Gastrocnemius medialis (tissue), 4 donors: Measurements from ENCODE around the gene ACTA1. TPM values are rescaled to one million over a fixed set of nuclear protein-coding genes. Genes with fewer than 3 reads are reported as not detected.

ENCODE experiments used
- ATAC-seq, 2 donors: fragments of 150-250 bp; one replicate each; pipeline ENCODE4 v1.9.1; 2016
- DNase-seq, 2 donors: peaks; one replicate each; pipeline ENCODE4 v3.0.0-alpha.2; 2019
- H3K27ac ChIP-seq, 4 donors: fragments of 200-600 bp; sonication (generic); 1 replicate in 1 of 4; 2 replicates in 3 of 4; pipeline ENCODE4 v1.5.1; 2016 to 2018; ENCODE audit warnings: mild to moderate bottlenecking in 2 of 4, moderate library complexity in 1 of 4
- H3K27me3 ChIP-seq, 3 donors: fragments of 200-600 bp; sonication (generic) in 2 of 3; 1 replicate in 1 of 3; 2 replicates in 2 of 3; pipeline versions ENCODE4 v1.5.1 to v1.6.0; 2016 to 2019; ENCODE audit warnings: mild to moderate bottlenecking in 1 of 3, moderate library complexity in 1 of 3
- H3K36me3 ChIP-seq, 2 donors: fragments of 200-600 bp; sonication (generic) in 1 of 2; one replicate each; pipeline ENCODE4 v1.5.1; 2017 to 2018
- H3K4me1 ChIP-seq, 2 donors: fragments of 200-600 bp; sonication (generic) in 1 of 2; one replicate each; pipeline ENCODE4 v1.5.1; 2016 to 2017; ENCODE audit warnings: mild to moderate bottlenecking in 2 of 2
- H3K4me3 ChIP-seq, 4 donors: fragments of 200-600 bp; sonication (generic) in 3 of 4; 1 replicate in 1 of 4; 2 replicates in 3 of 4; pipeline ENCODE4 v1.5.1; 2016 to 2019; ENCODE audit warnings: mild to moderate bottlenecking in 2 of 4
- H3K9me3 ChIP-seq, 3 donors: fragments of 200-600 bp; sonication (generic) in 2 of 3; 1 replicate in 1 of 3; 2 replicates in 2 of 3; pipeline ENCODE4 v1.5.1; 2016 to 2019
- CTCF ChIP-seq, 5 experiments: fragments of 450-650 bp in 3 of 5; fragments of 200-600 bp in 2 of 5; sonication (generic) in 2 of 5; IDR thresholded peaks in 4 of 5; conservative IDR thresholded peaks in 1 of 5; 1 replicate in 4 of 5; 2 replicates in 1 of 5; pipeline ENCODE4 v1.5.1; 2016 to 2019; ENCODE audit warnings: antibody characterized with exemption in 5 of 5, mild to moderate bottlenecking in 3 of 5, moderate library complexity in 3 of 5
- POLR2A ChIP-seq, 2 donors: fragments of 450-650 bp; IDR thresholded peaks; one replicate each; pipeline ENCODE4 v1.6.1; 2017; ENCODE audit warnings: antibody characterized with exemption in 2 of 2, mild to moderate bottlenecking in 2 of 2, moderate library complexity in 2 of 2
- in situ Hi-C, 4 donors: fragments of 200-750 bp; cut with MboI; loops; one replicate each; pipeline versions ENCODE4 v1.15.0 to v1.8.0; 2017; ENCODE audit warnings: low sequenced_read_pairs in 4 of 4
- intact Hi-C: fragments of 100-400 bp; cut with DNase I; formaldehyde crosslinking; loops from one replicate; pipeline ENCODE4 v1.15.1; 2023; ENCODE audit warnings: low total_unique reads
- total RNA-seq, 4 donors: library from RNA; depleted of rRNA; stranded (reverse); fragments of >200 nt; gene quantifications; one replicate each; pipeline versions ENCODE4 v1.1.0 to v1.2.3, GENCODE V29; 2016

ACTA1 gene
- total RNA-seq, 4 donors from 2014 or later: 2,912 to 35,934 (median 16,282) TPM

DNA sequence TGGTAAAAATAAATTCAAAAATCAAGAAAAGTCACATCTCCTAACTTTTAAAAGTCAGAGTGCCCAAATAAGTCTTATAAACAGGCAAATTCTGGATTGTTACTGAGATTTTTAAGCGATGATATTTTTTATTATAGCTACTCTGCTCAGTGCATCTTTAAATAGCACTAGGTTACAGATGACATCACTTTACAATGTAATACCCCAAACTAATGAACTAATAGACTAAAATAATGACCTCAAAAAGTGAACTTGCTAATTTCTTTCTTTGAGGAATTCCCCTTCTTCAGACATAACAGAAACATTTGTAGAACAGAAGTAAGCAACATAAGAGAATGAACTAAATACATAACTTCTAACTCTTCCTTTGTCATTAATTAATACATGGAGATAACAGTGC, 33.0 kb upstream of the ACTA1 start:
- TF ChIP-seq CTCF (IDR thresholded peaks at IDR 0.05 in 4 of 5, conservative IDR thresholded peaks at IDR 0.05 in 1 of 5) (no peak), POLR2A (IDR thresholded peaks at IDR 0.05) (no peak)
- Histone ChIP-seq H3K36me3 (peaks cover 0 to 55% of the 10 kb centered on the region in 2 donors), H3K9me3 (no peaks in the 10 kb centered on the region), H3K27me3 (no peaks in the 10 kb centered on the region), H3K4me3 (no peak overlapping the region), H3K4me1 (no peaks in the 10 kb centered on the region), H3K27ac (no peak overlapping the region)
- in situ Hi-C loops: no loop called here
- intact Hi-C loops: no loop called here
- DNase-seq: no peak
- no peak for ATAC-seq

DNA sequence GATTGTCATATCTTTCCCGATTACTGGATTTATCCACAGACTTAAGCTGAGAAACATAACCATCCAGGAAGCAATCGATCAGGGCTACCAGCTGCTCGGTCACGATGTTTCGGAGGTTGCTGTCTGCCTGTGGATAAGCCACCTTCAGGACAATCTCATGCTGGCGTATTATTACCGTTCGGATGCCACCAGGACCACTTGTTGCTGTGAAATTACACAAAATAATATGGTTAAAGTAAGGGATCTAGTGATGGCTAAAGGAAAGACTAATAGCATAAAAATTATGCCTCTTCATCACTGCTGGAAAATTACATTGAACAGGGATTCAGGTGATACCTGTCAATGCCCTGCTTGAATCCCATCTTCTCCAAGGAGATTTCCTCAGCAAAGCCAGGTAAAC, 30.8 kb upstream of the ACTA1 start:
- in situ Hi-C loops: no loop called here

DNA sequence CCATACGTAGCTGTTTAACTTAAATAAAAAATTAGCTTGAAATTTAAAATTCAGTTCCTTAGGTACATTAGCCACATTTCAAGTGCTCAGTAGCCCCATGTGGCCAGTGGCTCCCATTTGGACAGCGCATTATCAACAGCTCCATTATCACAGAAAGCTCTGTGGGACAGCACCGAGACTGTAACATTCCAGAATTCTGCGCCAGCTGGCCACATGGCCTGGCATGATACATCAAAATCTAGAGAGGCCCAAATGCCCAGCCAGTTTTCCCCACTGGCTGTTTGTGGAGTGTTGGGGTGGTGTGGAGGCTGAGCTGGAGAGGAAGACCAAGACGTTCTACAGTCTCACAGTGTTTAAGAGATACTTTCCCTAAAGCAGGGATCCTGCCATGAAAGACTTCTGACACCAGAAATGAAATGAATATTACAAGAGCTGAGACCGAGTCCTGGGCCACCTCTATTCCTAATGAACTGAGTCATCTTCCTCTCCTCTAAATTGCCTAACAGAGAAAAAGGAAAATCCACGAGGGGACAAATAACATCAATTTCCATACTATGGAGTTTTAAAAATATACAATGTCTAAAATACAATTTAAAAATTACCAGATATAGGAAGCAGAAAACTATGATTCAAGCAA, 27.3 kb upstream of the ACTA1 start:
- H3K27me3 ChIP-seq: no peaks in the 10 kb centered on the region
- intact Hi-C loops: no loop called here
- no peak for TF ChIP-seq POLR2A (IDR thresholded peaks at IDR 0.05)
- TF ChIP-seq CTCF (IDR thresholded peaks at IDR 0.05 in 4 of 5, conservative IDR thresholded peaks at IDR 0.05 in 1 of 5): no peak
- peaks cover 5 to 7% of the 10 kb centered on the region in 2 donors for H3K4me1 ChIP-seq
- in situ Hi-C loops: no loop called here
- H3K27ac ChIP-seq: peak overlapping the region; percentile 50 to 71 (median 62)
- peak; percentile 58 to 86 for ATAC-seq
- DNase-seq: peak; percentile 4 to 45
- H3K9me3 ChIP-seq: no peaks in the 10 kb centered on the region
- peaks cover 0 to 82% of the 10 kb centered on the region in 2 donors for H3K36me3 ChIP-seq
- no peak overlapping the region for H3K4me3 ChIP-seq

More for the DNA sequence above, 30.8 kb upstream of the ACTA1 start:
- TF ChIP-seq POLR2A (IDR thresholded peaks at IDR 0.05) (no peak), CTCF (IDR thresholded peaks at IDR 0.05 in 4 of 5, conservative IDR thresholded peaks at IDR 0.05 in 1 of 5) (no peak)
- peaks cover 5 to 7% of the 10 kb centered on the region in 2 donors for H3K4me1 ChIP-seq
- ATAC-seq (no peak), DNase-seq (no peak)
- intact Hi-C loops: no loop called here
- no peaks in the 10 kb centered on the region for H3K9me3 ChIP-seq
- H3K4me3 ChIP-seq: no peak overlapping the region
- H3K36me3 ChIP-seq: peaks cover 0 to 55% of the 10 kb centered on the region in 2 donors
- H3K27me3 ChIP-seq: no peaks in the 10 kb centered on the region
- H3K27ac ChIP-seq: no peak overlapping the region

DNA sequence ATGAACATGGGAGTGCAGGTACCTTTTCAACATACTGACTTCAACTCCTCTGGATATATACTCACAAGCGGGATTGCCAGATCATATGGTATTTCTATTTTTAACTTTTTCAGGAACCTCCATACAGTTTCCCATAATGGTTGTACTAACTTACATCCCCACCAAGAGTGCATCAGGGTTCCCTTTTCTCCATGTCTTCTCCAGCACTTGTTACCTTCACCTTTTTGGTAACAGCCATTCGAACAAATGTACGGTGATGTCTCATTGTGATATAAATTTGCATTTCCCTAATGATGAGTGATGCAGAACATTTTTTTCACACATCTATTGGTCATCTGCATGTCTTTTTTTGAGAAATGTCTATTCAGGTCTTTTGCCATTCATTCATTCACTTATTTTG, 25.9 kb upstream of the ACTA1 start:
- no peaks in the 10 kb centered on the region for H3K9me3 ChIP-seq
- intact Hi-C loops (no loop called here), in situ Hi-C loops (no loop called here)
- H3K4me1 ChIP-seq: peaks cover 5 to 7% of the 10 kb centered on the region in 2 donors
- H3K27ac ChIP-seq: no peak overlapping the region
- peaks cover 0 to 75% of the 10 kb centered on the region in 2 donors for H3K36me3 ChIP-seq
- TF ChIP-seq POLR2A (IDR thresholded peaks at IDR 0.05): no peak
- no peak for TF ChIP-seq CTCF (IDR thresholded peaks at IDR 0.05 in 4 of 5, conservative IDR thresholded peaks at IDR 0.05 in 1 of 5)
- no peak overlapping the region for H3K4me3 ChIP-seq
- no peaks in the 10 kb centered on the region for H3K27me3 ChIP-seq
- ATAC-seq (no peak), DNase-seq (no peak)

DNA sequence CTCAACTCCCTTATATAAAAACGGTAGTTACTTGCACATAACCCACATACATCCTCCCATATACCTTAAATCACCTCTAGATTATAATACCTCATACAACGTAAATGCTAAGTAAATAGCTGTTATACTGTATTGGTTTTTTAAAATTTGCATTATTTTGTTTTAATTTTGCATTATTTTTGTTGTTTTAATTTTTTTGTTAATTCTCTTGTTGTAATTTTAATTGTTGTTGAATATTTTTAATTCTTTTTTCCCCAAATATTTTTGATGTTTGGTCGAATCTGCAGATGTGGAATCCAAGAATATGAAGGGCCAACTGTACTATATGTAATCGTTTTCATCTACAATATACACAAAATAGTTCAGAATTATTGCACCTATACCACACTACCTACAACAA, 23.5 kb upstream of the ACTA1 start:
- Histone ChIP-seq H3K4me1 (peaks cover 5 to 7% of the 10 kb centered on the region in 2 donors), H3K27ac (no peak overlapping the region), H3K27me3 (no peaks in the 10 kb centered on the region), H3K36me3 (peaks cover 0 to 53% of the 10 kb centered on the region in 2 donors), H3K9me3 (no peaks in the 10 kb centered on the region), H3K4me3 (no peak overlapping the region)
- in situ Hi-C loops: no loop called here
- DNase-seq: no peak
- ATAC-seq: no peak
- intact Hi-C loops: no loop called here
- TF ChIP-seq CTCF (IDR thresholded peaks at IDR 0.05 in 4 of 5, conservative IDR thresholded peaks at IDR 0.05 in 1 of 5) (no peak), POLR2A (IDR thresholded peaks at IDR 0.05) (no peak)
